Prostate gland (tissue), 2 donors: ENCODE results near the gene SYVN1.

Experiments
- POLR2A ChIP-seq: fragments of 450-650 bp; IDR thresholded peaks from one replicate; pipeline ENCODE4 v1.6.1; 2016; ENCODE audit warnings: antibody characterized with exemption, mild to moderate bottlenecking
- POLR2AphosphoS5 ChIP-seq: sonication (generic); formaldehyde crosslinking; IDR thresholded peaks from one replicate; pipeline ENCODE4 v1.6.1; 2017; ENCODE audit warnings: antibody characterized with exemption
- TF ChIP-seq, protein P1 (sequence below), 4 experiments: fragments of 200-600 bp in 2 of 4; fragments of 450-650 bp in 2 of 4; sonication (generic) in 2 of 4; IDR thresholded peaks; 1 replicate in 3 of 4; 2 replicates in 1 of 4; pipeline ENCODE4 v1.5.1; 2016 to 2019; ENCODE audit warnings: antibody characterized with exemption in 4 of 4, mild to moderate bottlenecking in 2 of 4, moderate library complexity in 2 of 4

DNA sequence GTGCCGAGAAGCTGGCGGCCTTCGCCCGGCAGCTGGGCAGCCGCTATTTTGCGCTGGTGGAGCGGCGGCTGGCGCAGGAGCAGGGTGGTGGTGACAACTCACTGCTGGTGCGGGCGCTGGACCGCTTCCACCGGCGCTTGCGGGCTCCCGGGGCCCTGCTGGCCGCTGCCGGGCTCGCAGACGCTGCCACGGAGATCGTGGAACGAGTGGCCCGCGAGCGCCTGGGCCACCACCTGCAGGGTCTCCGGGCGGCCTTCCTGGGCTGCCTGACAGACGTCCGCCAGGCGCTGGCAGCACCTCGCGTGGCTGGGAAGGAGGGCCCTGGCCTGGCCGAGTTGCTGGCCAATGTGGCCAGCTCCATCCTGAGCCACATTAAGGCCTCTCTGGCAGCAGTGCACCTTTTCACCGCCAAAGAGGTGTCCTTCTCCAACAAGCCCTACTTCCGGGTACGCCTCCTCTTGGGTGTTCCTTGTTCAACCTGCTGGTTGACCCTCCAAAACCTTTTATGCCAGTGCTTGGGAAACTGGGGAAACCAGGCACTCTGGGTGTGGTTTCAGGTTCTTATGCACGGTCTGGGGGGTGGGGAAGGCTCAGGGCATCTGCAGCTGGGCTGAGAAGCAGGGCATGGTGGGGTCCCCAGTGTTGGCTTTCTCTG, 25.7 kb downstream of the SYVN1 start:
- TF ChIP-seq, protein P1, sequence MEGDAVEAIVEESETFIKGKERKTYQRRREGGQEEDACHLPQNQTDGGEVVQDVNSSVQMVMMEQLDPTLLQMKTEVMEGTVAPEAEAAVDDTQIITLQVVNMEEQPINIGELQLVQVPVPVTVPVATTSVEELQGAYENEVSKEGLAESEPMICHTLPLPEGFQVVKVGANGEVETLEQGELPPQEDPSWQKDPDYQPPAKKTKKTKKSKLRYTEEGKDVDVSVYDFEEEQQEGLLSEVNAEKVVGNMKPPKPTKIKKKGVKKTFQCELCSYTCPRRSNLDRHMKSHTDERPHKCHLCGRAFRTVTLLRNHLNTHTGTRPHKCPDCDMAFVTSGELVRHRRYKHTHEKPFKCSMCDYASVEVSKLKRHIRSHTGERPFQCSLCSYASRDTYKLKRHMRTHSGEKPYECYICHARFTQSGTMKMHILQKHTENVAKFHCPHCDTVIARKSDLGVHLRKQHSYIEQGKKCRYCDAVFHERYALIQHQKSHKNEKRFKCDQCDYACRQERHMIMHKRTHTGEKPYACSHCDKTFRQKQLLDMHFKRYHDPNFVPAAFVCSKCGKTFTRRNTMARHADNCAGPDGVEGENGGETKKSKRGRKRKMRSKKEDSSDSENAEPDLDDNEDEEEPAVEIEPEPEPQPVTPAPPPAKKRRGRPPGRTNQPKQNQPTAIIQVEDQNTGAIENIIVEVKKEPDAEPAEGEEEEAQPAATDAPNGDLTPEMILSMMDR (IDR thresholded peaks at IDR 0.05) = no peak
- TF ChIP-seq POLR2A (no peak), POLR2AphosphoS5 (peak; percentile 70)
